ENCODE data around the gene BLVRA.
"Not testable (repeated sequence)": the region's sequence is repeated elsewhere in the genome, so short reads cannot be mapped to it uniquely, and the experiment has no call there.

Gene BLVRA

DNA sequence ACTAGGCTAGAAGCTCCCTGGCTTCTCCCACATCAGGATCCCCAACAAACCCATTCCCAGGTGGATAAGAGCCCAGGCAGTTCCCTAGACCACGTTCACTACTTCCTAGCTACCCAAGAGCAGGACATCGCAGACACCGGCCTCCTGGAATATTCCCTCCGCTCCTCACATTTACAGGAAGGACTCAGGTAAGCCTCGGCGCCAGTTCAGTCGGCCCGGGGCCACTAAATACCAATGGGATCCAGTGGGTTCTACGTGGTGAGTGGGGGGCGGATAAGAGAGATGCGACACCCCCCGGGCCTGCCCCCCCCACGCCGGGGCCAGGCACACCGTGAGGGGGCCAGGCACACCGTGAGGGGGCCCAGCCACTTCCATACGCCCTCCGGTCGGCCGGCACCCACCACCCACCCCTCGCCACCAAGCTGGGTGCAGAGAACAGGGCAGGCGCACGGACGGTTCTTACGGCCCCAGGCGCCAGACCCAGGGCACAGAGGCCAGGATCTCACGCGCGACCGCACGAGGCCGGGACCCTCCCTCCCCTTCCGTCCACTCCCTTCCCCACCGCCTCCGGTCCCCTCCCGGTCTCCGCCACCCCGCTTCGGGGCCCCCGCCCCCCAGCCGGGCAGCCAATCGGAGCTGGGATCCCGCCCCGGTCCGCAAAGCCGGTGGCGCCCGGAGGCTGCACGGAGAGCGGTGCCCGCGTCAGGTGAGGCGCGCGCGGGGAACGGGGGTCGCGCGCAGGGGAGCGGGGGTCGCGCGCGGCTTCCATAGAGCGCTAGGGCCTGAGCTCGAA, at the start of gene BLVRA:
TSS of gene BLVRA (plus strand) at position 652 of the 793 bp plus-strand sequence. CDS start 12,479 bp downstream, outside the sequence.
- no peak for DNase-seq

GRCh38 chr7:43711503-43711902, 47.0 kb upstream of the BLVRA start:
- DNase-seq, result no peak

DNA sequence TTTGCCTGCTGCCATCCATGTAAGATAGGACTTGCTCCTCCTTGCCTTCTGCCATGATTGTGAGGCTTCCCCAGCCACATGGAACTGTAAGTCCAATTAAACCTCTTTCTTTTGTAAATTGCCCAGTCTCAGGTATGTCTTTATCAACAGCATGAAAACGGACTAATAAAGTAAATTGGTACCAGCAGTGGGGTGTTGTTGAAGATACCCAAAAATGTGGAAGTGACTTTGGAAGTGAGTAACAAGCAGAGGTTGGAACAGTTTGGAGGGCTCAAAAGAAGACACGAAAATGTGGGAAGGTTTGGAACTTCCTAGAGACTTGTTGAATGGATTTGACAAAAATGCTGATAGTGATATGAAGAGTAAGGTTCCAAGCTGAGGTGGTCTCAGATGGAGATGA, 42.5 kb upstream of the BLVRA start:
- not testable (repeated sequence) for DNase-seq

DNA sequence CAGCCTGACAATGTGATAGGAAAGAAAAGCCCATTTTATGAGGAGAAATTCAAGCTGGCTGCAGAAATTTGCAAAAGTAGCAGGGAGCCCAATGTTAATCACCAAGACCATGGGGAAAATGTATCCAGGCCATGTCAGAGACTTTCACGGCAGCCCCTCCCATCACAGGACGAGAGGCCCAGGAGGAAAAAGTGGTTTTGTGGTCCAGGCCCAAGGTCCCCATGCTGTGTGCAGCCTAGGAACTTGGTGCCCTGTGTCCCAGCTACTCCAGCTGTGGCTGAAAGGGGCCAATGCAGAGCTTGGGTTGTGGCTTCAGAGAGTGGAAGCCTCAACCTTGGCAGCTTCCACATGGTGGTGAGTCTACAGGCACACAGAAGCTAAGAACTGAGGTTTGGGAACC, 41.9 kb upstream of the BLVRA start:
- no peak for DNase-seq

- peak in 1 of 2 experiments; percentile 1 for DNase-seq
These were observed 37.2 kb upstream of the BLVRA start for GRCh38 chr7:43721193-43721806.

GRCh38 chr7:43723007-43723341, 35.5 kb upstream of the BLVRA start:
- no peak for DNase-seq

GRCh38 chr7:43725251-43725650, 33.2 kb upstream of the BLVRA start:
- DNase-seq, result no peak

GRCh38 chr7:43726466-43726865, 32.0 kb upstream of the BLVRA start:
- DNase-seq, result no peak

DNA sequence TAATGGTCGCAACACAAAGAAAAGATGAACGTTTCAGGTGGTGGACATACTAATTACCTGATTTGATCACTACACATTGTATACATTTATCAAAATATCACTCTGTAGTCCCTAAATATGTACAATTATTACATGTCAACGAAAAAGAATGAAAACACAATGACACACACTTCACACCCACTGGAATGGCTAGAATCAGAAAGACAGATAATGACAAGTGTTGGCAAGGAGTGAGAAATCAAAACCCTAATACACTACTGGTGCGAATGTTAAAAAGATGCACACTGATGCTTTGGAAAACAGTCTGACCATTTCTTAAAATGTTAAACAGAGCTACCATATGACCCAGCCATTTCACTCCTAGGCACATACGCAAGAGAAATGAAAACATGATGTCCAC, 31.5 kb upstream of the BLVRA start:
- DNase-seq, result no peak

- DNase-seq, result no peak
These were observed 31.0 kb upstream of the BLVRA start for GRCh38 chr7:43727494-43727893.

DNA sequence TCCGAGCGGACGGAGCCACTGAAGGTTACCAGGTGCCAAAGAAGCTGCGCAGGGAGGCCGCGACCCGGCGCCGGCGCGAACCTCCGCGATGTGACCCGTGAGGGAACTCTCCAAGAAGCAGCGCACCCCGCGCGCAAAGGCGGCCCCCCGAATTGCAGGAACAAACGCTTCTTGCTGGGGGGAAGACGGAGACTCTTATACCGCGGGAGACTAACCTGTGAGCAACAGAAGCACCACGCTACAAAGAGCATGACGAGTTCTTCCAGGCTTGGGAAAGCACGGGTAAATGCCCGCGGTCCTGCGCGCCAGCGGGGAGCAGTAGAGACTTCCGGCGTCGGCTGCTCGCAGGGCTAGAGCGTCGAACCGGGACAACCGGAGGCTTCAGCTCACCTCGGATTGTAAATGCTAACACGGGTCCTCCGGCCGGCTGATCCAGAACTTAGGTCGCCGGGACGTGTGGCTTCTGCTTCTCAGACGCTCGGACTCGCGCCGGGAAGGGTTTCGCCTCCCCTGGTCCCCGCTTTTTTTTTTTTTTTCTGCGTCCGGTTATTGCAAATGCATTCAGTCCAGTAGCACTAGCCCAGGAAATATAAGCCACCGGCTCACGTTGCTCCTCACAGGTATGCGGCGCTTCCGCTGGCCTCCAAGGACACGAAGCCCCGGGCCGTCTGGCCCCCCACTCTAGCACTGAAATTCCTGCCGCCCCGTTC, 29.1 kb upstream of the BLVRA start, which contains the start of gene COA1:
TSS of gene COA1 (minus strand) at position 310 of the 710 bp plus-strand sequence. CDS start 80,909 bp downstream, outside the sequence.
- peak; percentile 50 to 81 for DNase-seq

GRCh38 chr7:43729924-43730248, 28.6 kb upstream of the BLVRA start:
- DNase-seq, result no peak

GRCh38 chr7:43731494-43731893, 27.0 kb upstream of the BLVRA start:
- not testable (repeated sequence) for DNase-seq

GRCh38 chr7:43734575-43735332, 23.7 kb upstream of the BLVRA start:
- not testable (repeated sequence) for DNase-seq

GRCh38 chr7:43735403-43735801, 23.1 kb upstream of the BLVRA start:
- no peak for DNase-seq

- DNase-seq, result no peak
These were observed 22.5 kb upstream of the BLVRA start for GRCh38 chr7:43735802-43736603.

GRCh38 chr7:43737467-43738127, 20.9 kb upstream of the BLVRA start:
- DNase-seq, result no peak

DNA sequence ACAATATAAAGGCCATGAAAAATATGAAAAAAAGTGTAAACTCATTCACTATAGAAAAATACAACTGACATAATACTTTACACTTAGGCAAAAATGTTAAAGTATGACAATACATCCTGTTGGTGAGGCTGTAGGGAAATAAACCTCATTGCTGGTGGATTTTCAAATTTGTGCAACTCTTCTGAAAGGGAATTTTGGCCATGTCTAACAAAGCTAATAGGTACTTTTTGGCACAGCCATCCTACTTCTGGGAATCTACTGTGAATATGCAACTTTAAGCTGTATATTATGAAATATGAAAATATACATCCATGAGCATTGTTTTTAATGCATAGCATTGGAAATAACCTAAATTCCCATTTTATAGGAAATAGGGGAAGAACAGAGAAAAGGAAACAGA, 15.8 kb upstream of the BLVRA start:
- no peak for DNase-seq

DNA sequence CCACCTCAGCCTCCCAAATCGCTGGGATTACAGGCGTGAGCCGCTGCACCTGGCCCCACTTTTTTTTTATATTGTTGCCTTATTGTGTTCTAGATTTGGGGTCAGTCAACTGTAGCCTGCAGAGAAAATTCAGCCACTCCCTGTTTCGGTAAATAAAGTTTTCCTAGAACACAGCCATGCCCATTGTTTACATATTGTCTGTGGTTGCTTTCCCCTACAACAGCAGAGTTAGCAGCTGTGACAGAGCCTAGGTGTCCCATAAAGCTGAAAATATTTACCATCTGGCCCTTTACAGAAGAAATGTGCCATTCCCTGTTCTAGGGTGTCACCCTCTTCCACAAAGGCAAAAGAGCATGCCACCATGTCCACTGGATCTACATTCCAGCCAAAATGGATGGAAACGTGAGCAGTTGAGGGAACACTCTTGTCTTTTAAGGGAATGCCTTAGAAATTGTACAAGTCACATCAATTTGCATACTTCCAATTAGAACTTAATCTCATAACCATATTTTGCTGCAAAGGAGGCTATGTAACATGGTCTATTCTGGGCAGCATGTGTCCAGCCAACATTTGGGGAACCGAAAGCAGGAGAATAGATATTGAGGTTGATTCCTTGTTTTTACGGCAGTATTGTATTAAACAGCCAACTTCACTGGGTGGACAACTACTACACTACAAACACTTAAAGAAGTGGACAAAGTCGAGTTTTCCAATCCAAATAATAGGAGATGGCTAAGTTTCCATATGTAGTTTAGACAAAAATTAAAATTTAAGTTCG, 11.0 kb upstream of the BLVRA start:
- DNase-seq, result no peak

GRCh38 chr7:43749383-43749940, 9.0 kb upstream of the BLVRA start:
- no peak for DNase-seq

Data from NCI-H187 (cell line).